Measurements from ENCODE around the gene VSTM2B.

The VSTM2B gene

DNA sequence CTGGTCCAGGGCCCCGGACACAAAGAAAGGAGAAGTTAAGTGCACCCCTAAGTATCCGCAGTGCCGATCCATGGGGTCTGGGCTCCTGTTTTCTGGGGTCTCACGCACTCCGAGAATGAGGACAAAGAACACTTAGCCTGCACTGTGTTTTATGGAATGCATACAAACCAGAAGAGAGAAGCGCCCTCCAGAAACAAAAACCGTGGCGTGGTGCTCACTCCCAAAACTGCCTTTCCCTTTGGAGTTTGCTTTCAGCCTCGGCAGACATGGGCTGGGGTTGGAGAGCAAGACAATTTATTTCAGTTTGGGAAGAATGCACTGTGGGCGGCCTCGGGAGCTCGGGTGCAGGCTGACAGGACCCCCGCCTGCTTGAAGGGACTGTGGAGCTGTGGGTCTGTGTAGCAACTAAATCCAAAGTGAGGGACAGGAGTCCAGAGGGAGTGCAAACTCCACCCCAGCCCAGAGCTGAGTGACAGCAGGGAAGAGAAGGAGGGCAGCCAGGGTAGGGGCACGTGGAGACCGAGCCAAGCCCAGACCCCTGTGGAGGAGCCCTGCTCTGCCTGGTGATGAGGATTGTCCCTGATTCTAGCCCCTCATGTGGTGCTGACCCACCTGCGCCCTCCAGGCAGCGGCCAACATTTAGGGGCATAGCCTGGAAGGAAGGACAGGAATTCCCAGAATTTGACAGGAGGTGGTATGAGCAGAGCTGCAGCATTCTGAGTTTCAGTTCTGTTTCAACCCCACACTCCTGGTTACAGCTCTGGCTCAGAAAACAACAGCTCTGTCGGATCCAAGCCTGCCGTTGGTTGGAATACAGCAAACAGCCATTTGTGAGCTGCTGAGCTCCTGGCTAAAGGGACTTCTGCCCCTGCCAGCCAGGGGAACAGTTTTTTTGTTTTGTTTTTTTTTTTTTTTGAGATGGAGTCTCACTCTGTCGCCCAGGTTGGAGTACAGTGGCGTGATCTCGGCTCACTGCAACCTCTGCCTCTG is 42.5 kb downstream of the VSTM2B start:
- peak in 6 of 42 donors; percentile 7 to 35 (median 16) for DNase-seq

DNA sequence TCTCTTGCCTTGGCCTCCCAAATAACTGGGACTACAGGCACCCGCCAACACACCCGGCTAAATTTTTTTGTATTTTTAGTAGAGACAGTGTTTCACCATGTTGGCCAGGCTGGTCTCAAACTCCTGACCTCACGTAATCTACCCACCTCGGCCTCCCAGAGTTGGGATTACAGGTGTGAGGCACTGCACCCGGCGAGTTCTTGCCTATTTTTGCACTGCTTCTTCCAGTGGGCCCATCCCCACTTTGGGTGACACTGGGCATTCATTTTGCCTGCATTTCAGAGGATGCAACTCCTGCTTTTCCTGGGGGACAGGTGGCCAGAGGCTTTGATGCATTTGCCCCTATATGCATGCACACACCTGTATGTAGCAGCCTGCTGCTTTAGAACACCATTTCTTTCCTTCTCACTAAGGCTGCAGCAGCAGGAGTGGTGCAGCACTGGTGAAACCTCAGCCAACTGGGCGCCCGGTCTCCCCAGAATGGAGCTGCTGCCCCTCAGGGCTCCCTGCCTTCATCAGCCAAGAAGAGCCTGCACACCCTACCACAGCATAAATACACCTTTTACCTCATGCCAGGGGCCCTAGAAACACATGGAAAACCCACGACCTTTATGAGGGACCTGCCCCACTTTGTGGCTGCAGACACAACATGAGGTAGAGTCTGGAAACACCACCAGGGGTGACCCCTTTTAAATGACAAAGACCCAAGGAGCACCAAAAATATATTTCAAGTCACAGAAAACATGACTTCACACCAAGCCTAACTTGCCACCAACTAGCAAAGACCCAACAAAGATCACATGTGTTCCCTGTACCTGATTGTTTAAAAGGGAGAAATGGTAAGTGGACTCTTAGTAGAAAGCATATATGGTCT is 43.5 kb downstream of the VSTM2B start:
- intact Hi-C loops (cut with DNase I) = no loop called here
- DNase-seq = peak in 3 of 42 donors; percentile 2 to 18 (median 15)

More for the DNA sequence above, 42.5 kb downstream of the VSTM2B start:
- intact Hi-C loops (cut with DNase I) = no loop called here

DNA sequence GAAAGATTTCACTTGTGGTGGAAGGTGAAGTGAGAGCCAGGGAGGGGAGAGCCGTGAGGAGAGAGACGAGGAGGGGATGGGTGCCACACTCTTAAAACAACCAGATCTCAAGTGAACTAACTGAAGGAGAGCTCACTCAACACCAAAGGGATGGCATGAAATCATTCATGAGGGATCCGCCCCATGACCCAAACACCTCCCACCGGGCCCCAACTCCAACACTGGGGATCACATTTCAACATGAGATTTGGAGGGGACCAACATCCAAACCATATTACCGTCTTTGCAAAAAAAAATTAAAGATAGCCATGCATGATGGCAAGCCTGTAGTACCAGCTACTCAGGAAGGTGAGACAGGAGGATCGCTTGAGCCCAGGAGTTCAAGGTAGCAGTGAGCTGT is 45.4 kb downstream of the VSTM2B start:
- intact Hi-C loops (cut with DNase I) = no loop called here

DNA sequence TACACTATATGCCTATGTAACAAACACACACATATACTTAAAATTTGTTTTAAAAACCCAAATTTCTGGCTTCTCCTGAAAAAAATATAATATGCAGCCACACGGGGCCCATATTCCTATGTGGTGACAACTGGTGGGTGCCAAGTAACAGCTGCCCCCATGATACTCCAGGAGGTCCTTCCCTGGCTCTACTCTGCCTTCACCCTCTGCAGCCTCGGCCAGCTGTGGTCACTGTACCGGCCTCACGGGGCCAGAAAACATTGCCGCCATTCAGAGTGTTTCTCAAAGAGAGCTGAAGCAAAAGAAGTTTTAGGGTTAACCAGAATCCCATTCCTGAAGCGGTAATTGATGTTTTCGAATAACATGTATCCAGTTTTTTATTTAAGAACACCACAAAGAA is 47.7 kb downstream of the VSTM2B start:
- intact Hi-C loops (cut with DNase I) = no loop called here
- peak in 4 of 42 donors; percentile 1 to 29 (median 12) for DNase-seq

More for the DNA sequence above, 45.4 kb downstream of the VSTM2B start:
- peak in 4 of 42 donors; percentile 0 to 15 (median 8) for DNase-seq

DNA sequence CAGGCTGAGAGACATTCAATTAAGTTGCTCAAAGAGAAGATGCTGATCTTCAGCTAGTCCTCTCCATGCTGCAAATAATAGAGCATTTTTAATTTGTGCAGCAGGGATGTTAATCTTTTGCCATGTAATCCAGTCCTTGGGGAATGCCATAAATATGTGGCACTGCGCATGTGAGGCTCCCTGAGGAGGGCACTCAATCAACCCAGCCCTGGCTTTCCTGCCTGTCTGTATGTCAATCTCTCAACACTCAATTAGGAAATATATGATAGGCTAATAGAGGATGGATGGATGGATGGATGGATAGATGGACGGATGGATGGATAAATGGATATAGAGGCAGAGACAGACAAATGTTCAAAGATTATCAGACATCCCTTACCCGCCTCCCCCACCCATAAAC is 48.7 kb downstream of the VSTM2B start:
- DNase-seq = peak in 2 of 42 donors; percentile 2 to 16
- intact Hi-C loops (cut with DNase I) = no loop called here

DNA sequence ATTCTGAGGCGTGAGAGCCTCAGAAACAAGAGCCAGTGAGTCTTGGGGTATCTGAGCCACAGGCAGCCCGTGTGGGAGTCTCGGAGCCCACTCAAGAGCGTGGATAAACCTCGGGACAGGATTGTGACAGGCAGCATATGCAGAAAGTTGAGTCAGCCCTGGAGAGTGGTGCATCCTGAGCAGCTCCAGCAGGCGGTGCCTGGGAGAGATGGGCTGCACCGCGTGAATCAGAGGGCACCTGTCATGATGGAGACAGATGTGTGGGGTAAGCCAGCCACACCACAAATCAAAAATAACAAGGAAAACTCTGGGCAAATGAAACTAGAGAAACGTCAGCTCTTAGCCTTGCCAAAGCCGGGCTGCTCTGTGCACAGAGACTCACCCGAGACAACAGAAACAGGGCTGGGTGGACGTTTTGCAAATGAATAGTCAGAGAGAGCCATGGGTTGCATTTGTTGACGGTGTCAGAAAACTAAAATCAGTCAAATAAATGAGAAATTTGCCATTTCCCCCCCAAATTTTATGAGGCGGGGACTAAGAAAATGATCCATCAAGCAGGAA is 50.3 kb downstream of the VSTM2B start:
- intact Hi-C loops (cut with DNase I) = no loop called here
- peak; percentile 22 to 91 (median 68) for DNase-seq

DNA sequence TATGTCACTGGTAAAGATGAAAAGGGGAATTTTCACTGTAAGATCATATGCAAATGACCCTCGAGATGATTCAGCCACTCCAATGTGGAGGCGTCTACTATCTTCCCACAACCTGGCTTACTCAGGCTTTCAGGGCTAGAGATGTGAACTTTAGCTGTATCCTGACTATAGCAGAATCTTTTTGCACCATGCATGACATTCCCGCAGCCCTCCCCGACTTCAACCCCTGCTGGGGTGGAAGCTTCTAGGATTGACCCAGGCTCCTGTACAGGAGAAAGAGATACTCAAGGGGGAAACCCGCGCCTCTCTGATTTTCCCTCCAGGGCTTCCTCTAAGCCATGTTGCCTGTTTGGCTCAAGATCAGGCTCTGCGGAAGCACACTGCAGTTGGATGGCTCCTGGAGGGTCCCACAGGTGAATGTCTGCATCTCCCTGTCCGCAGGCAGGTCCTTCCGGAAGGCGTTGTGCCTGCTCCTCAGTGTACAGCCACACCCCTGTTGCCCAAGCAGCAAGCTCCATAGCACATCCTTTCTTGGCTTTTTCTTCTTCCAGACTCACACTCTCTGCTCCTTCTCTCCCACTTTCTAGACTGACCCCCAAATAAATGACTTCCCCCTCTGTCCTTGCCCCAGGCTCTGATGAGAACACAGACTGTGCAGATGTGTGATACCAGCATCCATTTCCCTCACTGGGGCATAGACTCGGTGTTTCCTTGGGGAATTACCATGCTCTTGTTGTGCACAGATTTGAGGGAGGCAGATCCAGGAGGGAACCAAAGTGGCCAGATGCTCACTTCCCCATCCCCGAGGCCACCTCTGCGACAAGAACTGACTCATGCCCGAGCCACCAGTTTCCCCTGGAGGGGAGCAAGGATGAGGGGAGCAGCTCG is 51.2 kb downstream of the VSTM2B start:
- intact Hi-C loops (cut with DNase I) = no loop called here
- DNase-seq = peak in 30 of 42 donors; percentile 13 to 82 (median 50)

DNA sequence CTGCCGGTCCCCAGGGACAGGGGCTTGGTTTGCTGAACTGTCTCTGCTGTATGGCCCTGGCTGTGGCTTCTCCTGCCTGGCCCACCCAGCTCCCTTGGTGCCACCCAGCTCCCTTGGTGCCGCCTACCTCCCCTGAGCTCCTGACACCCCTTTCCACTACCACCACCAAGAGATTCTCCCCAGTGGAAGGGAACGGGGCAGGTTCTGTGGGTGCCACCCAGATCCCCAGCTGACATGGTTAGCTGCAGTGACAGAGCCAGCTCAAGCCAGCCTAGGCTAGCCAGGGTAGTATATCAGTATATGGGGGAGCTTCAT is 51.8 kb downstream of the VSTM2B start:
- intact Hi-C loops (cut with DNase I) = no loop called here

DNA sequence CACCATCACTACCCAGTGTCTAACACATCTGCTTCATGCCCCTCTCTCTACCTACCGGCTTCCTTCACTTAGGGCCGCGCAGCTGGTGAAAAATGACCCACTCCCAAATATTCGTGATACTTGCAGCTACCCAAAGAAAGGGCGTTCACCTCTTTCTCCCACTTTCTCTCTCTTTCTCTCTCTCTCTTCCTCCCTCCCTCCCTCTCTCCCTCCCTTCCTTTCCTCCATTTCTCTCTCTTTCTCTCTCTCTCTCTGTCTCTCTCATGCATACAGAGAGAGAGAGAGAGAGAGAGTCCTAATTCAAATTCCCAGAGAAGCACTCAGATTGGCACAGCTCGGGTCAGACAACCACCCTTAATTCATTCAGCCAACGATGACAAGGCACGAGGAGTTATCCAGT is 52.6 kb downstream of the VSTM2B start:
- peak in 1 of 42 donors; percentile 2 for DNase-seq
- intact Hi-C loops (cut with DNase I) = no loop called here

More for the DNA sequence above, 51.8 kb downstream of the VSTM2B start:
- peak in 1 of 42 donors; percentile 12 for DNase-seq

DNA sequence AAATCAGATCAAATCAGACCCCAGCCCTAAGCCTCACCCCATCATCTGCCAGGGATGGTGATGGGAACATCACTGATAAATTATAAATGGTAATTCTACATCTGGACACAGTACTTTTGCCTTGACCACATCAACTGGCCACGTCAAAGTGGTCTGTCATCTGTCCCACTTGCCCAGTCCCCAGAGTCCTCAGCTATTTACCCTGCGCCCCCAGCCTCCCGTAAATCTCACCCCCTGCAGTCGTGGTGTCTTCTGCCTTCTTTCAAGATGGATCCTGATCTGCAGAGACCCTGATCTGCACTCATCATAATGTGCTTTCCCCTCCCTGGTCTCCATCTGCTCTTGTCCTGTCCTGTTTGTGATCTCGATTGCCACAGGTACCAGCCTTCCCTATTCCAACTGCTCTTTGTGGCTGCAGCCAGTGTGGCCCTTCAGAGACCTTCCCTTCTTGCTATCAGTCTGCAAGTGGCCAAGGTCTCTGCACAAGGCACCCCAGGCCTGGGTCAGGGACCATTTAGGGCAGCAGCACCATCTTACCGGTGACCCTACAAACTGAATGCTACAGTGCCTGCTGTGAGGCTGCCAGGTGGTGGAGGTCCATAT is 53.6 kb downstream of the VSTM2B start:
- intact Hi-C loops (cut with DNase I) = no loop called here
- peak in 2 of 42 donors; percentile 16 to 21 for DNase-seq

DNA sequence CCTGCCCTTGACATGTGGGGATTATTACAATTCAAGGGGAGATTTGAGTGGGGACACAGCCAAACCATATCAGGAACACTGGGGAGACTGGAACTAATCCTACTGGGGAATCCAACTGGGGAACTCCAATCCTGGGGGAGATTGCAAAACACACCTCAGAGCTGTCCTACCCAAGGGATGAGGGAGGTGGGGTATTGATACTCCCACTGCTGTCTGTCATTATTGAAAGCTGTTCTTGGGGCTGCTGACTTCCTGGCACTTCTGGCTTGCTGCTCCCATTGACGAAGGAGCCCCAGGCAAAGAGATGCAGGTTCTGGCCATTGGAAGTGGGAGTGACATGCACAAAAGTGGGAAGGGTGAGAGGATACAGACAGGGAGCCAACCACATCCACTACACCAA is 55.6 kb downstream of the VSTM2B start:
- intact Hi-C loops (cut with DNase I) = no loop called here
- no peak for DNase-seq

DNA sequence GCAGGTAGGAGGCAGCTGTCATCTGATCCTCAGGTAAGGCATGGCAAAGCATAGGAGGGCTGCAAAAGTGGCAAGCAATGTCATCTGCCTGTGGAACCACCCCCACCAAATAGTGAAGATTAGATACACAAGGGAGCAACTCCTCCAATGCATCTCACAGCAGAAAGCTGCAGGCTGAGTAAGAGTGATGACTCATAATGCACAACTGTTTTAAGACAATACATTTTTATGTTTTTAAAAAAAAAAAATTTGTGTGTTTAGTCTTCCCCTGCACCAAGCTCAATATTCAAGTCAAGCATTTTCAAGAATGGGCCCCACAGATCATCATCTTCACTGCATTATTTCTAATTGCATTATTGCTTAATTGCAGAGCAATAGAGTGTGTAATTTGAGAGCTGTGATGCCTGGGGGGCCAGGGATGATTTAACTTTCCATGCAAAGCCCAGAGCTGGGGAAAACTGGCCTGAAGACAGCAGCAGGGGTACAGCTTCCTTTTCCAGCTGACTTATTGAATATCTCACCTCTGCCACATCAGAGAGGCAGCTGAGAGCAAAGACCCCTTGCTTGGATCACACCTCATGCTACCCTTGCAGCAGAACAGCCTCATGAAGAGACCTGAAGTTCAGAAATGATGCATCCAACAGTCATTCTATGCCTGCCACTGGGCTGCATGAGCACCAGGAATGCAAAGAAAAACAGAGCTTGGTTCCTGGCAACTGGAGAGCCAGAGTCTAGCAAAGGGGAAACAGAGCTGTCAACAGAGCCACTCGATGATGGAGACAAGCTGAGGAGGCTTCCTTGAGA is 57.6 kb downstream of the VSTM2B start:
- peak in 17 of 42 donors; percentile 7 to 73 (median 41) for DNase-seq

DNA sequence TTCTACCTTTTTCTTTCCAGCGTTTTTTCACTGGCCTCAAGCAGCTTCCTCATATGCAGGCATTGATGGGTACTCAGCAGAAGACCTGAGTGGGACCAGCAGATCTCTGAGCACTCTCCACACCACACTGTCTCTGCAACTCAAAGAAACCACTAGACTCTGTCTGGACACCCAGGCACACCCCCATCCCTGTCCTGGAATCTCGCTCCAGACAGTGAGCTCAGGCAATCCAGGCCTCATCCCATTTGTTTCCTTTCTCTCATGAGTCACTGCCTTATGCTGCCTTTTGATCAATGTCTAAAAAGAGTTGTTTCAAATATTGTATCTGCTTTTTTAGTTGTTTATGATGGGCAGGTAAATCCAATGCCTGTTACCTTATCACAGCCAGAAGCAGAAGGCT is 60.6 kb downstream of the VSTM2B start:
- intact Hi-C loops (cut with DNase I) = no loop called here
- no peak for DNase-seq

More for the DNA sequence above, 57.6 kb downstream of the VSTM2B start:
- intact Hi-C loops (cut with DNase I) = no loop called here

DNA sequence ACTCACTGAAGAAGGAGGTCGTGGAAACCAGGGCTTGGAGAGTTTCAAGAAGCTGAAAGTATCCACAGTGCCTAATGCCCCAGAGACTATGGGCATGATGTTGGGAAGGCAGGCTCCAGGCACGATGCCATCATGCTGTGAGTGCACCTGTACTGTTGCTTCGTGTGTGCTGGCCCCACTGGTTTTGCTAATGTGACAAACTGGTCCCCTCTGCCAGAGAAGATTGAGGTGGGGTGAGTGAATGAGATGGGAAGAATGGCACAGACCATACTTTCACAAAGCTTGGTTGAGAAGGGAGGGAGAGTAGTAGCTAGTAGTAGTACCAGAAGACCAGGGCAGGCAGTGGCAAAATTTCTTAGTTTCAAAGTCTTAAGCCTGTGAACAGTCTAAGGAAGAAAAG is 61.3 kb downstream of the VSTM2B start:
- intact Hi-C loops (cut with DNase I) = no loop called here
- DNase-seq = no peak

DNA sequence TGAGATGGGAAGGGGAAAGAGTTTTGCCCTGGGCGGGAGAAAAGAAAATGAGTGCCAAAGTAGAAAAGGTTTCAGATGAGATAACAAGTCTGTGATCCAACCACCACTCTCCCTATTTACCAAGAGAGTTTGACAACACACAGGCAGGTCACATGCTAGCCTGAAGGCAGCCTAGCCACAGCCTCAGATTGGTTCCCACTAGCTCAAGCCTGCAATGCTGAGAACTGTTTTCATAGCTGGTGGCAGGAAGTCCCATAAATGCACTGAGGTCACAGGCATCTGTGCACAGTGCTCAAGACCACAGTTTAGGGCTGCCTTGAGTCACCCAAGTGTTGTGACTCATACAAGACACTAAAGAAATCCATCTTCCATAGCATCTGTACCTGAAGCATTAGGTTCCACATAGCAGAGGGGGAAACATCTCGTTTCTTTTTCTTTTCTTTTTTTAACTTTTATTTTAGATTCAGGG is 61.8 kb downstream of the VSTM2B start:
- intact Hi-C loops (cut with DNase I) = no loop called here
- no peak for DNase-seq

DNA sequence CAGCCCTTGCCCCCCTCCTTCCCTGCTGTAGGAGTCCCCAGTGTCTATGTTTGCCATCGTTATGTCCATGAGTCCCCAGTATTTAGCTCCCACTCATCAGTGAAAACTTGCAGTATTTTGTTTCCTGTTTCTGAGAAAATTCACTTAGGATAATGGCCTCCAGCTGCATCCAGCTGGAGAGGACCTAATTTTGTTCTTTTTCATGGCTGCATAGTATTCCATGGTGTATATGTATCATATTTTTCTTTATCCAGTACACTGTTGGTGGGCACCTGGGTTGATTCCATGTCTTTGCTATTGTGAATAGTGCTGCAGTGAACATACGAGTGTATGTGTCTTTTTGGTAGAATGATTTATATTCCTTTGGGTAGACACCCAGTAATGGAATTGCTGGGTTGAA is 62.3 kb downstream of the VSTM2B start:
- DNase-seq = no peak
- intact Hi-C loops (cut with DNase I) = no loop called here

DNA sequence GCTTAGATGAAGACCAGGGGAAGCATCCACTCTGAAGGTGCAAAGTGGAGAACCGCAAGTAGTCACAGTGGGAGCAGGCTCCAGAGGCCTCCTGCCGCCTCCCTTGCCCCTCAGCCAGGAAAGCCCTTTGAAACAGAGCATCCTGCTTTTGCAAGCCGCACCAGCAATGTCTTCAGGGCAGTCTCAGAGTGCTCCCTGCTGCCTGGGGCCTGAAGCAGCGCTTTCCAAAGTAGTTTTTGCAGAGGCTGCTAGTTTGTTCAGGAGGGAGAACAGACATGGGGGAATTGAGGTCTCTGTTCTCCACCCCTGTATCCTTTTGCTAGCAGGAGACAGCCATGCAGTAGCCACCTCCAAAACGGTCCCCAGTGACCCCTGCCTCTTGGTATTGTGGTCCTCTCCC is 64.5 kb downstream of the VSTM2B start:
- DNase-seq = peak in 4 of 42 donors; percentile 22 to 40 (median 32)
- intact Hi-C loops (cut with DNase I) = no loop called here

Measured in head of caudate nucleus (tissue), 42 donors.